ENCODE results near the gene RAD17.

DNA sequence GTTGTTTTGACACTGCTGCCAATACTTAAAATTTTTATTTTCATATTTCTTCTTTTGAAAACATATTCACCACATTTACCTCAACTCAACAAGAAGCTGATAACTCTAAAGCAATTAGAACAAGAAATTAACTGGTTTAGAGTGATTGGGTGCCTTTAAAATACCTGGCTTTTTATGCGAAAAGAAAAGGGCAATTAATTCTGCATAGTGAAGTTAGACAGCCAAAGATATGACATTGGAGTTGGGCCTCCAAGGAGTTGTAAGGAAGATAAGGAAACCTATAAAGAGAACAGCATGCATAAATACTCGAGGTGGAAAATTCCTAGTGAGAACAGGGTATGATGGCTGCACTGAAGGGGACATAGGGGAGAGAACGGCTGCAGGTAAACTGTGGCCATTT lies 9.9 kb upstream of the RAD17 start:
- TF ChIP-seq CTCF (conservative IDR thresholded peaks at IDR 0.05; ENCODE audit: low read length) (no peak), EZH2phosphoT487 (IDR thresholded peaks at IDR 0.05; ENCODE audit: borderline replicate concordance) (no peak)
